ENCODE results near the gene AP4S1.

AP4S1 gene

DNA sequence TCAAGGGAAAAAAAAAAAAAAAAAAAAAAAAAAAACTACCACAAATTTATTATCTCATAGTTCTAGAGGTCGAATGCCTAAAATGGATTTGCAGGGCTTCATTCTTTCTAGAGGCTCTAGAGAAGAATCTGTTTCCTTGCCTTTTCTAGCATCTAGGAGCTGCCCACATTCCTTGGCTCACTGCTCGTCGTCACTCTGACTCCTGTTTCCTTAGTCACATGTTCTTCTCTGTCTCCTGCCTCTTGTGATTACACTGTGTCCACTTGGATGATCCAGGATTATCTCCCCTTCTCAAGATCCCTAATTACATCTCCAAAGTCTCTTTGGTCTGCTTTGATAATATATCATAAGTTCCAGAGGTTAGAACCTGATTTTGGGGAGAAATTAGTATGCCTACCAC is 93.4 kb downstream of the AP4S1 start:
- Mint-ChIP-seq H3K36me3 (peaks cover 100% of the 10 kb centered on the region), H3K27ac (no peak overlapping the region), H3K4me1 (peaks cover under 1% of the 10 kb centered on the region), H3K9me3 (no peaks in the 10 kb centered on the region), H3K4me3 (no peak overlapping the region)
- DNase-seq (ENCODE audit: low spot score in 2 of 2) (no peak), ATAC-seq (no peak)

DNA sequence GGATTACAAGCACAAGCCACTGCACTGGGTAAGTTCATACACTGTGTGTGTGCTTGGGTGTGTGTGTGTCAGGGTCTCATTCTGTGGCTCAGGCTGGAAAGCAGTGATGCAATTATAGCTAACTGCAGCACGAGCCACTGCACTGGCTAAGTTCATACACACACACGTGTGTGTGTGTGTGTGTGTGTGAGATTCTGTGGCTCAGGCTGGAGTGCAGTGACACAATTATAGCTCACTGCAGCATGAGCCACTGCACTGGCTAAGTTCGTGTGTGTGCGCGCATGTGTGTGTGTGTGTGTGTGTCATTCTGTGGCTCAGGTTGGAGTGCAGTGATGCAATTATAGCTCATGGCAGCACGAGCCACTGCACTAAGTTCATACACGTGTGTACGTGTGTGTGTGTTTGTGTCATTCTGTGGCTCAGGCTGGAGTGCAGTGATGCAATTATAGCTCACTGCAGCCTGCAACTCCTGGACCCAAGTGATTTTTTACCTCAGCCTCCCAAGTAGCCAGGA is 96.7 kb downstream of the AP4S1 start:
- DNase-seq (ENCODE audit: low spot score in 2 of 2) (no peak), ATAC-seq (no peak)
- no peaks in the 10 kb centered on the region for H3K9me3 Mint-ChIP-seq
- no peak overlapping the region for H3K4me3 Mint-ChIP-seq
- peaks cover 12% of the 10 kb centered on the region for H3K4me1 Mint-ChIP-seq
- H3K36me3 Mint-ChIP-seq: peaks cover 97% of the 10 kb centered on the region
- H3K27ac Mint-ChIP-seq: no peak overlapping the region

DNA sequence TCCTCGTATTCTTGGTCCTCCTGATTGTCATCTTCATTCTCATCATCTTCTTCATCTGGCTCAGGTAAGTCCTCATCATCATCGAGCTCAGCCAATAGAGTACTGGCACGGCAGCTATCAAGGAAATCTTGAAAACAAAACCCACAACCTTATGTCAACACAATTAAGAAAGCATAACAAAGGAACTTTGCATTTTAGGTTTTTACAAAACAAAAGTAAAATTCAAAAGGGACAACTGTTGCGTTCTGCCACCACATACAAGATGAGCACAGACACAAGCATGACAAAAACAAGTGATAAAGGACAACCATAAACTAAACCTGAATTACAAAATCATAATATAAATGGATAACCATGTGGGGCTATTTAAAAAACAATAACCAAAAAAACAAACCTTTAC is 97.5 kb downstream of the AP4S1 start:
- H3K4me3 Mint-ChIP-seq: no peak overlapping the region
- DNase-seq (ENCODE audit: low spot score in 2 of 2): no peak
- H3K36me3 Mint-ChIP-seq: peaks cover 97% of the 10 kb centered on the region
- no peak for ATAC-seq
- peaks cover 17% of the 10 kb centered on the region for H3K4me1 Mint-ChIP-seq
- no peak overlapping the region for H3K27ac Mint-ChIP-seq
- no peaks in the 10 kb centered on the region for H3K9me3 Mint-ChIP-seq

DNA sequence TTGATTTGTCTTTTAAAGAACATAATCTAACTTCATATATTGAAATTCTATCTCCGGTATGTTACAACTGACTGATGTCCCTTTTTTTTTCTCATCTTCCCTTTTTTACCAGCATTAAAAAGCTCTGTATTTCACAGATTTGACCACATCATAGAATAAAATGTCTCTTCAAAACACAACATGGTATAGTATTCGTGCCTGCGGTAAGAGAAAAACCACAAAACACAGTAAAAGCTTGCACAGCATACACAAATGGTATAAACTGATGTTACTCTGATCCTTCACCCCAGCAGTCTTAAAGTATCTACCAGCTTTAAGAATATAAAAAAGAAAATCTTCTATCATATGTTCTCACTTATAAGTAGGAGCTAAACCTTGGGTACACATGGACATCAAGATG is 98.7 kb downstream of the AP4S1 start:
- Mint-ChIP-seq H3K9me3 (no peaks in the 10 kb centered on the region), H3K4me3 (no peak overlapping the region), H3K36me3 (peaks cover 97% of the 10 kb centered on the region), H3K27ac (peak overlapping the region; percentile 21), H3K4me1 (peaks cover 28% of the 10 kb centered on the region)
- DNase-seq (ENCODE audit: low spot score in 2 of 2): no peak
- peak; percentile 72 for ATAC-seq

DNA sequence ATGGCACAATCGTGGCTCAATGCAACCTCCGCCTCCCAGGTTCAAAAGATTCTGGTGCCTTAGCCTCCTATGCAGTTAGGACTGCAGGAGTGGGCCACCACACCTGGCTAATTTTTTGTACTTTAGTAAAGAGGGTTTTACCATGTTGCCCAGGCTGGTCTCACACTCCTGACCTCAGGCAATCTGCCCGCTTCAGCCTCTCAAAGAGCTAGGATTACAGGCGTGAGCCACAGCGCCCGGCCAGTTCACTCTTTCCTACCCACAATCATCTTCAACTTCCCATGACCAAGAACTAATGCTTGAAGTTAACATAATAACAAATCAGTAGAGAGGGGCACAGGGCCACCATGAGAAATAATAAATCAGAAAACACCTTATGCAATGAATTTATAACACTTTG is 99.8 kb downstream of the AP4S1 start:
- peaks cover 97% of the 10 kb centered on the region for H3K36me3 Mint-ChIP-seq
- H3K4me1 Mint-ChIP-seq: peaks cover 30% of the 10 kb centered on the region
- ATAC-seq (no peak), DNase-seq (ENCODE audit: low spot score in 2 of 2) (no peak)
- no peaks in the 10 kb centered on the region for H3K9me3 Mint-ChIP-seq
- H3K27ac Mint-ChIP-seq: no peak overlapping the region
- no peak overlapping the region for H3K4me3 Mint-ChIP-seq

DNA sequence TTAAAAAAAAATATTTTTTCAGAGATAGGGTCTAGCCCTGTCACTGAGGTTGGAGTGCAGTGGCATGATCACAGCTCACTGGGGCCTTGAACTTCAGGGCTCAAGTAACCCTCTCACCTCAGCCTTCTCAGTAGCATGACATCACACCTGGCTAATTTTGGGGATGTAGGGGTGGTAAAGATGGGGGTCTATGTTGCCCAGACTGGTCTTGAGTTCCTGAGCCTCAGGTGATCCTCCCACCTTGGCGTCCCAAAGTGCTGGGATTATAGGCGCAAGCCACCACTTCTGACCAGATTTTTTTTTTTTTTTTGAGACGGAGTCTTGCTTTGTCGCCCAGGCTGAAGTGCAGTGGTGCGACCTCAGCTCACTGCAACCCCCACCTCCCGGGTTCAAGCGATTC is 101.2 kb downstream of the AP4S1 start:
- H3K36me3 Mint-ChIP-seq: peaks cover 97% of the 10 kb centered on the region

DNA sequence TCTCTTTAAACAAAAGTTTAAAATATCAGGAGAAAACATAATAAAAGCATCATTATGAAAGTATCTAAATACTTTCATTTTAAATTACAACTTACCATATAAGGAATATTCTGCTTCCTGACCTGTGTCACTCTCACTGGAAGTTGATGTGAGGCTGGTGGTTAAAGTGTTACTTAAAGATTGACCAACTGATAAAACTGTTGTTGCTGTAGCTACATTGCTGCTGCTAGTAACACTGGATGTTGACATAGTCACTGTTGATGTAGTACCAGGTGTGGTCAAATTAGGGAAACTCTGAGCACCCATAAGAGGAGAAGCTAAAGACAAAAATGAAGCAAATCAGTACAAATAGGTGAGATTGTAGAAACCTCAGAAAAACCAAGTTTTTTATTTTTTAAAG is 102.2 kb downstream of the AP4S1 start:
- H3K9me3 Mint-ChIP-seq: no peaks in the 10 kb centered on the region

More for the DNA sequence above, 101.2 kb downstream of the AP4S1 start:
- no peak overlapping the region for H3K27ac Mint-ChIP-seq
- no peak for DNase-seq (ENCODE audit: low spot score in 2 of 2)
- H3K4me3 Mint-ChIP-seq: no peak overlapping the region
- H3K9me3 Mint-ChIP-seq: no peaks in the 10 kb centered on the region
- ATAC-seq: no peak
- peaks cover 30% of the 10 kb centered on the region for H3K4me1 Mint-ChIP-seq

DNA sequence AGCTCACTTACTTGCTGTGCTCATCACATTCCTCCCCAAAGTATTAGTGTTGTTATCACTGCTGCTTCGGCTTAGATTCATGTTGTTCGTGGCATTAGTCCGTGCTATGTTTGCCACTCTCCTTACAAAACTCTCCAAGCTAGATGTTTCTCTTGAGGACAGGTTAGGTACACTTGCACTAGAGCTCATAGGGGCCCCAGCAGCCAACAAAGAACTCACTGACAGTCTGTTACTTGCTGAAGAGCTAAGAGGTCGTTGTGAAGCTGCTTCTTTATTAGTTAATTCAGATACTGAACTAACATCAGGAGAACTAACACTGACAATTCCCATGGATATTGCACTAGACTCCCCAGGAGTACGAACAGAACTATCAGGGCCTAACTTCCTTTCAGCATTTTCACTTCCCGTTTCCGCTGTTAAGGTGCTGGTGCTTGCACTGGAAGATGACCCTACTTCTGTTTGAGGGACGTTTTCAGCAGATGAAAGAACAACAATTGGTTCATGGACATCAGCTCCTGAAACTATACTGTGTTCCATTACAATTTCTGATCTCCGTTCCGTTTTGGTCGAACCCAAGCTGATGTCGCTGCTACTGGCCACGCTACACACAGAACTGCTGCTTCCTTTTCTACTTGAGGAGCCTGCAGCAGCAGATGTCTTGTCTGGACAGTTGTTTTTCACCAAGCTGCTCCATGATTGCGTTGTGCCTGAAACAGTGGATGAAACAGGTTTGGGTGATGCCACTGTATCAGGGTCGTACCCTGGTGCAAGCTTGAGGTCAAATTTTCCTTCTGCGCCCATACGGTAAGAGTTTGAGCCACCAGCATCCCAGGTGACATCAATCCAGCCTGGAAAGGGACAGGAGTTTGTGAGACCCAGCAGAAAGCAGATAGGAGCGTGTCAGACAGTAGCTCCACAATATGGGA is 103.4 kb downstream of the AP4S1 start:
- Mint-ChIP-seq H3K27ac (peak overlapping the region; percentile 5), H3K4me1 (peaks cover 30% of the 10 kb centered on the region), H3K9me3 (no peaks in the 10 kb centered on the region), H3K36me3 (peaks cover 97% of the 10 kb centered on the region), H3K4me3 (no peak overlapping the region)
- no peak for ATAC-seq
- DNase-seq (ENCODE audit: low spot score in 2 of 2): no peak

More for the DNA sequence above, 102.2 kb downstream of the AP4S1 start:
- H3K36me3 Mint-ChIP-seq: peaks cover 97% of the 10 kb centered on the region
- peak in 1 of 2 donors; percentile 57 for DNase-seq (ENCODE audit: low spot score in 2 of 2)
- no peak overlapping the region for H3K4me3 Mint-ChIP-seq
- ATAC-seq: peak; percentile 99
- peaks cover 30% of the 10 kb centered on the region for H3K4me1 Mint-ChIP-seq
- peak overlapping the region; percentile 14 for H3K27ac Mint-ChIP-seq

DNA sequence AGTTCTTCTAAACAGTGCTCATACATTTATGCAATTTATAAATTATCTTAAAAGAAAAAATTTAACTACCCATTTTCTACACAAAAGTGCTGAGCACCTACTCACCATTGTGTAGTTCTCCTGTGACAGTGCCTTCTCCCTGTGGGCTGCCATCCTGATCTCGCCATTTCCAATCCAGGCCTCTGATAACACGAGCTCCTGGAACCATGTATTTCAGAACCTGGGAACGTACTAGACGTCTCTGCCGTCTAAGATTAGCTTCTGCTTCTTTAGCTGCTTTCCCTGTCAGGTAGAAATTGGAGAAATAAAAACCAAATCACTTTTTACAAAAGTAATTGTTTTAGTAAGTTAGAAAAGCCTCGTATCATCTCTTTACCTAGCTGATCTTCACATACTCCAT is 107.7 kb downstream of the AP4S1 start:
- Mint-ChIP-seq H3K36me3 (peaks cover 100% of the 10 kb centered on the region), H3K9me3 (no peaks in the 10 kb centered on the region), H3K27ac (no peak overlapping the region), H3K4me3 (no peak overlapping the region), H3K4me1 (peaks cover 12% of the 10 kb centered on the region)
- DNase-seq (ENCODE audit: low spot score in 2 of 2) (no peak), ATAC-seq (no peak)

DNA sequence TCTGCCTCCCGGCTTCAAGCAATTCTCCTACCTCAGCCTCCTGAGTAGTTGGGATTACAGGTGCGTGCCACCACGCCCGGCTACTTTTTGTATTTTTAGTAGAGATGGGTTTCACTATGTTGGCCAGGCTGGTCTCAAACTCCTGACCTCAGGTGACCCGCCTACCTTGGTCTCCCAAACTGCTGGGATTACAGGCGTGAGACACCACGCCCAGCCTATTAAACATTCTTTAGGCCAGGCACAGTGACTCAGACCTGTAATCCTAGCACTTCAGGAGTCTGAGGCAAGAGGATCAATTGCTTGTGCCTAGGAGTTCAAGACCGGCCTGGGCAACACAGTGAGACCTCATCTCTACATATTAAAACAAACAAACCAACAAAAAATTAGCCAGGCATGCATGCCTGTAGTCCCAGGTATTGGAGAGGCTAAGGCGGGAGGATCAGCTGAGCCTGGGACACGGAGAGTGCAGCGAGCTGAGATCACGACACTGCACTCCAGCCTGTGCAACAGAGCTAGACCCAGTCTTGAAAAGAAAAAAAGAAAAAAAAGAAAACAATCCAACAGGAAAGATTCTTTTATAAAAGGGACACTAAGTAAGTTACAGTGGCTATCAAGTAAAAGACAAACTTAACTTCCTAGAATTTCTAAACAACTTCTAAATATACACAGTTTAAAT is 111.9 kb downstream of the AP4S1 start:
- Mint-ChIP-seq H3K36me3 (peaks cover 100% of the 10 kb centered on the region), H3K9me3 (no peaks in the 10 kb centered on the region), H3K27ac (no peak overlapping the region), H3K4me1 (no peaks in the 10 kb centered on the region), H3K4me3 (no peak overlapping the region)
- DNase-seq (ENCODE audit: low spot score in 2 of 2) (no peak), ATAC-seq (no peak)

DNA sequence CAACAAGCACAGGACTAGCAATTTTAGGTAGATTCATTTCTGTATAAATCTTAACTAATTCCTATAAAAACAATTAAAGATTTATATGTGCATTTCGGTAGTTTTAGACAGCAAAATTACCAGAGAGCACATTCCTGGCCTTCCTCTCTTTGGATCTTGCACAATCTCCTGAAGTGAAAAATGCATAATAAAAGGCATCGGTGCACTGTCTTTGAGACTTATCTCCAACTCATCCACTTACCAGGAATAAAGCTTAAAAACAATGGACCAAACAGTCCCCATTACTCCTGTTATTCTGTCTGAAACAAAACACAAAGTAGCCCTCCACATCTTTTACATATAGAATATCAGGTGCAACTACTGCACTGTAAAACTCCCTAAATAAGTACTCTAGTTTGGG is 112.9 kb downstream of the AP4S1 start:
- Mint-ChIP-seq H3K27ac (no peak overlapping the region), H3K36me3 (peaks cover 100% of the 10 kb centered on the region), H3K4me1 (no peaks in the 10 kb centered on the region), H3K4me3 (no peak overlapping the region), H3K9me3 (no peaks in the 10 kb centered on the region)
- DNase-seq (ENCODE audit: low spot score in 2 of 2): no peak
- no peak for ATAC-seq

DNA sequence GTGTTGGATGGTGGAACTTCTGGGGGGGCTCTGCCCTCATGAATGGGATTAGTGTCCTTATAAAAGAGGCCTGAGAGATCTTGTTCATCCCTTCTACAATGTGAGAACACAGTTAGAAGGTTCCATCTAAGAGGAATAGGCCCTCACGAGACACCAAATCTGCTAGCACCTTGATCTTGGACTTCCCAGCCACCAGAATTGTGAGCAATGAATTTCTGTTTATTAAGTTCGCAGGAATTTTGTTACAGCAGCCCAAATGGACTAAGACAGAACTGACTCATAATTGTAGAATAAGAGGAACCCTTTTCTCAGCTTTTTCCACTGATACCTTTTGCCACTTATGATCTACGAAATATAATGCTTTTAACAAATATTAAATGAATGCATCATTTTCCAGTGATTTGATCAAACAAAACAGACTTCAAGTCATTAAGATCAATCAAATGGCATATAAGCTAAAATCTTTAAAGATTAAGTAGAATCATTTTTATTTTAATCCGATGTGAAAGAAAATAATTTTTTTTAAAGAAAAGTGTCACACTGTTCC is 113.9 kb downstream of the AP4S1 start:
- DNase-seq (ENCODE audit: low spot score in 2 of 2): no peak
- no peak overlapping the region for H3K4me3 Mint-ChIP-seq
- H3K27ac Mint-ChIP-seq: no peak overlapping the region
- no peak for ATAC-seq
- H3K36me3 Mint-ChIP-seq: peaks cover 100% of the 10 kb centered on the region
- no peaks in the 10 kb centered on the region for H3K9me3 Mint-ChIP-seq
- H3K4me1 Mint-ChIP-seq: no peaks in the 10 kb centered on the region

DNA sequence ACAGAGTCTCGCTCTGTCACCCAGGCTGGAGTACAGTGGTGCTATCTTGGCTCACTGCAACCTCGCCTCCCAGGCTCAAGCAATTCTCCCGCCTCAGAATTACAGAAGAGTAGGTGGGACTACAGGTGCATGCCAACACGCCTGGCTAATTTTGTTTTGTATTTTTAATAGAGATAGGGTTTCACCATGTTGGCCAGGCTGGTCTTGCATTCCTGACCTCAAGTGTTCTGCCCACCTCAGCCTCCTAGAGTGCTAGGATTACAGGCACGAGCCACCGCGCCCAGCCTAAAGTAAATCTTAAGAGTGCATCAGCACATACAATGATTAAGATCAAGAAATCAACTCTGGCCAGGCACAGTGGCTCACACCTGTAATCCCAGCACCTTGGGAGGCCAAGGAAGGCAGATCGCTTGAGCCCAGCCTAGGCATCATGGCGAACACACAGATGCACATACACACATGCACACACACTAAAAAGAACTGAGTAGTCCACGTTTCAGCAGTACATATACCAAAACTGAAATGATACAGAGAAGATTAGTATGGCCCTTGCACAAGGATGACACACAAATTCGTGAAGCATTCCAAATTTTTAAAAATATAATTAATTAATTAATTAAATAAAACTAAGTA is 117.1 kb downstream of the AP4S1 start:
- no peak overlapping the region for H3K27ac Mint-ChIP-seq
- H3K4me1 Mint-ChIP-seq: no peaks in the 10 kb centered on the region
- H3K4me3 Mint-ChIP-seq: no peak overlapping the region
- H3K9me3 Mint-ChIP-seq: no peaks in the 10 kb centered on the region
- no peak for ATAC-seq
- no peak for DNase-seq (ENCODE audit: low spot score in 2 of 2)
- H3K36me3 Mint-ChIP-seq: peaks cover 100% of the 10 kb centered on the region

Measured in stimulated activated effector memory CD8-positive, alpha-beta T cell treated with anti-CD3 and anti-CD28 coated beads, Interleukin-12 subunit alpha, Interleukin-12 subunit beta, amount 100 ng/mL, for 72 hours (primary cell).